T47D (cell line): ENCODE results near the gene DES.
A peak's percentile ranks its signal among the peaks of the same experiment; 100 is the strongest.
"Not testable (repeated sequence)": the region's sequence is repeated elsewhere in the genome, so short reads cannot be mapped to it uniquely, and the experiment has no call there.

Experiments used
- DNase-seq, 2 experiments: peaks; one replicate each; pipeline versions ENCODE4 v3.0.0 to v3.0.0-alpha.2; 2011 to 2012; ENCODE audit warnings: low read depth in 1 of 2, low spot score in 1 of 2
- JUND ChIP-seq: IDR thresholded peaks from 2 replicates; pipeline ENCODE4 v1.6.1; 2012; ENCODE audit warnings: low read depth
- in situ Hi-C: cut with HindIII; loops from 2 replicates; pipeline ENCODE4 v1.10.0; 2016; ENCODE audit warnings: low sequenced_read_pairs, low pct_unique_long_range_greater_than_20kb

The DES gene

DNA sequence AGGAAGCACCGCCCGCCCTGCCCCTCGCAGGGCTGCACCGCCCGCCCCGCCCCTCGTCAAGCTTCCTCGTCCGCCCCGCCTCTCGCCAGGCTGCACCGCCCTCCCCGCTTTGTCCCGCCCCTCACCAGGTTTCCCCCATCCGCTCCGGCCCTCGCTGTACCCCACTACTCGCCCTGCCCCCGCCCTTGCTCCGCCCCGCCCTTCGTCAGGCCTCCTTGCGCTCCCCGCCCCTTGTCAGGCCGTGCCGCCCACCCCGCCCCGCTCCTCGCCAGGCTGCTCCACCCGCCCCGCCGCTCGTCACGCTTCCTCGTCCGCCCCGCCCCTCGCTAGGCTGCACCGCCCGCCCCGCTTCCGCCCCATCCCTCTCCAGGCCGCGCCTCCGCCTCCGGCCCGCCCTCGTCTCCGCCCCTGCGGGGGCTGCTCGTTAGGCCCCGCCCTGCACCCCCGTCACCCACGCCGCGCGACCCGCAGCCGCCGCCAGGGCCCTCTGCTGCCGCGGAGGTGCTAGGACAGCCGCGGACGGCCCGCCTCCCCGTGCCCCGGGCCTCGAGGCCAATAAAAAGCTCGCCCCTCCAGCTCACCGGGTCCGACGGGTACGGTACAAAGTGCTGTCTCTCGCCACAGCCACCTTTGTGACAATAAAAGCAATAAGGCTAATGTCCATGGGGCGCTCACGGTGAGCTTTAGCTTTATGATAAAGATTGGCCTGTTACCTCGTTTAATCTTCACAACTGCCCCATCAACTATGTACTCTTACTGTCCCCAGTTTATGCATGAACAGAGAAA lies 29.9 kb upstream of the DES start:
- DNase-seq, result peak; percentile 66 to 96
- in situ Hi-C loops, result no loop called here
- no peak for TF ChIP-seq JUND

DNA sequence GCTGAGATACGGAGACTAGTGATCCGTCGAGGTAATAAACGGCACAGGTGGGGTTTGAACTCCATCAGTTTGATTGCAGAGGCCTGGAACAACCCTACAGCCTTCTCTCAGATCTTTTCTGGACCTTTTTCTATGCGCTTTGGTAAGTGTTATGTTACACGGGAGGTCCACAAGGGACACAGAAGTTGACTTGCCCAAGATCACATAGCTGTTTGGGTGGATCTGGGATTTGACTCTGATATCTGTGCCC lies 29.3 kb upstream of the DES start:
- in situ Hi-C loops, result no loop called here
- DNase-seq, result no peak
- no peak for TF ChIP-seq JUND

DNA sequence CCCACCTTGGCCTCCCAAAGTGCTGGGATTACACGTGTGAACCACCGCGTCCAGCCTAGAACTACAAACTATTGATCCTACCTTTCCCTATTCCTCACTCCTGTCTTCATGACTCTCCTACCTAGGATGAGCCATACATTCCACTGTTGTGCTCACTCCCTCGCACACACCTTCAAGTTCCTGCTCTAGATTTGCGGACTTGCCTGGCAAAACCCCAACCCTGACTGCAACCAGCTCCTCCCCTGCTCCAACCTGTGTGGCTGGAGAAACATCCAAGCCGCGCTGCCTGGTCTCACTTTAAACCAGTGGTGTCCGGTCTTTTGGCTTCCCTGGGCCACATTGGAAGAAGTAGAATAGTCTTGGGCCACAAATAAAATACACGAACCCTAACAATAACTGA lies 25.4 kb upstream of the DES start:
- TF ChIP-seq JUND, result no peak
- no peak for DNase-seq
- in situ Hi-C loops, result no loop called here

DNA sequence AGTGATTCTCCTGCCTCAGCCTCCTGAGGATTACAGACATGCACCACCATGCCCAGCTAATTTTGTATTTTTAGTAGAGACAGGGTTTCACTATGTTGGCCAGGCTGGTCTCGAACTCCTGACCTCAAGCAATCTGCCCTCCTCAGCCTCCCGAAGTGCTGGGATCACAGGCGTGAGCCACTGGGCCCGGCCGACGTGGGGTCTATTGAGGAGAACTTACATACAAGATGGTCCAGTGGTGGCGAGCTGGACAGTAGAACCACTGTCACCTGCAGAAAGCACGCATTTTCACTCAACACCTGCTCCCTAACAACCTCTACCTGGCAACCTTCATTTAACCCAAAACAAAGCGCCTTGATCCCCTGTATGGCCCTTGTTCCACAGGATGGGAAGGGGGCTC lies 23.1 kb upstream of the DES start:
- in situ Hi-C loops, DNase-seq: not testable (repeated sequence)

DNA sequence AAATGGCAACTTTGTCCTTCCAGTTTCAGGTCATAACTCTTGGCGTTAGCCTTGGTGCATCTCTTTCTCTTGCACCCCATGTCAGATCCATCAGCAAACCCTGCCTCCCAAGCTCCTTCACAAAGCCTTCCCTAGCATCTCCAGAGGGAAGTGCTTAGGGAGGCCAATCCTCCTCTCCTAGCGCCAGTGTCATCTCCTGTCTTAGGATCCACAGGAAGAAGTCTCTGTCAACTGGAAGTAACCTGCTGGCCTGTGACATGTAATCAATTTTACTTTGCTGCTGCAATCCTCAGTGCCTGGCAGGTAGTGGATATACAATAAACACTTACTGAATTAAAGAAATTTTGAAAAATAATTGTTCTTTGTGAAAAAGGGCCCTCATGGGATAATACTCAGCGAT lies 22.6 kb upstream of the DES start:
- no peak for DNase-seq
- no peak for TF ChIP-seq JUND
- in situ Hi-C loops, result no loop called here

DNA sequence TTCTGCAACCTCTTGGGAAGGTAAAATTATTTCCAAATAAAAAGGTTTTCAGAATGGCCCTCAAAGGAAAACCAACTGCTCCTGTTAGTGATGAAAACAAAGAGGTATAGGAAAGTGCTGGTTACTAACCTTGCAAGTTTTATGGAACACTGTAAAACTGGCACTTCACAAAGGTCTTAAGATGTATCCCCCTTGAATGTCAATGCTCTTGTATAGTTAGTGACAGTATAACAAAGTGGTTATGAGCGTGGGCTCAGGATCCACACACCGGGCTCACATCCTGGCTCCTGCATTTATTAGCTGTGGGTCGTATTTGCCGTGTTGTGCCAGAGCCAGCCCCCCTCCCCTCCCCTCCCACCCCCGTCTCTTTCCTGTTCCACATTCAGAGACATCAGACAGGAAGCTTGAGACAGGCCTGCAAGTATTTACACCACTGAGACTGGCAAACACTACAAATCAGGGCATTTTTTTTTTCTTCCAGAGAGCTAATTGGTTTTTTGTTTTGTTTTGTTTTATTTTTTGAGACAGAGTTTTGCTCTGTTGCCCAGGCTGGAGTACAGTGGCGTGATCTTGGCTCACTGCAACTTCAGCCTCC lies 21.2 kb upstream of the DES start:
- DNase-seq, result no peak
- in situ Hi-C loops, result no loop called here
- TF ChIP-seq JUND, result no peak

DNA sequence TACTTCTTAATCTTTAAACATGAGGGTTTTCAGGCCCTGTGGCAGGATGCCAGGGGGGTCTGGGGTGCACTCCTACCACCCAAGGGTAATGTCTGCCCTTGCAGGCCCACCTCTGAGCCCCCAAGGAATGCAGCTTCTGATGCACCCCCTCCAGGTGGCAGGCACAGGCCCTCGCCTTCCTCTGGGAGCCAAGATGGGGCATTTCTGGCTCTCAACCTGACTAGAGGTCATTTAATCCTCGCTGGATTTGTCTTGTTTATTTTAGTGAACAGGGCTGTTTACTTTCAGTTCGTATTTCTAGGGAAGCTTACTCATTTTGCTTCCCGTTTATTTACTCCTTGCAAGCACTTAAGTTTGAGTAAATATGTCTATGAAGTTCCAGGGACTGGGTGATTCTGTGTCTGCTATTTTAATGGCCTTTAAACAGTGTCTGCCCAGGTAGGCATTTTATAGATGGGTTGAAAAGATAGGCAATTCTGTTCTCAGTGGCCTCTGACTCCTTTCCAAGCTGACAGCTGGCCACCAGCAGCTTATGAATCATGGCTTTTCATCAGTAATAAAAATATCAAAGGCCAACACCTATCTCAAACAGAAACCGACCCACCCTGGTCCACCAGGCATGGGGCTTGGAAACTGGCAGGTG lies 19.3 kb upstream of the DES start:
- DNase-seq, result peak; percentile 32 to 92
- in situ Hi-C loops, result no loop called here
- TF ChIP-seq JUND, result peak; percentile 55; the same call in 1 of the 2 replicates

DNA sequence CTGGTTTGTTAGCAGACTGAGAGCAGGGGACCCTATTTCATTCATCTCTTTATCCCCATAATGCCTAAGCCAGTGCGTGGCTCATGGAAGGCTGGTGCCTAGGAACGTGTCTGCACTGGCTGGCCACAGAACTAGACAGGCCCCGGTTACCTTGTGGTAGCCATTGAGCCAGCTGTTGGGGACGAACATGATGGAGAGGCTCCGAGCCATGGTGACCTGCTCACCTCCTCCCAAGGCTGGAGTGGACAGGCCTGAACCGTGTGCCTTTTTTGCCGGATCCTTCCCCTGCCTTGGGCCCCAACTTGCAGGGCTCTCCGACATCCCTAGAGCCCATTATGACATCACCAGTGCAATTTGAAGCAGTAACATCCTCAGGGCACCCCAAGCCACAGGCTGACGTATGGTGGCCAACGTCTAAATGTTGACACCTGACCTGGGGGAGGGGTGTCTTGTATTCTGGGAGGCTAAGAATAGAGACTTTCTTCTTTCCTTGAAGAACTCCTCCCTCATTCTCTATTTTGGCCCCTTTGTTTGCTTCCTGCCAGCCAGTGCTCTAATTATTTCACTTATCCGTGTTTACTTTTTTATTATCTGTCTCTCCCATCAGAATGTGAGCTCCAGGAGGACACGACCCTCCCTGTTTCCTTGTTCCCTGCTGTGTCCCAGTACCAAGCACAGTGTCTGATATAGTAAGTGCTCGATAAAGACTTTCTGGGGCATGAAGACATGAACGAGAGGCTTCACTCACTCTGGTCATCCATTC lies 18.3 kb upstream of the DES start:
- DNase-seq, result peak in 1 of 2 experiments; percentile 81
- in situ Hi-C loops, result no loop called here
- TF ChIP-seq JUND, result no peak

DNA sequence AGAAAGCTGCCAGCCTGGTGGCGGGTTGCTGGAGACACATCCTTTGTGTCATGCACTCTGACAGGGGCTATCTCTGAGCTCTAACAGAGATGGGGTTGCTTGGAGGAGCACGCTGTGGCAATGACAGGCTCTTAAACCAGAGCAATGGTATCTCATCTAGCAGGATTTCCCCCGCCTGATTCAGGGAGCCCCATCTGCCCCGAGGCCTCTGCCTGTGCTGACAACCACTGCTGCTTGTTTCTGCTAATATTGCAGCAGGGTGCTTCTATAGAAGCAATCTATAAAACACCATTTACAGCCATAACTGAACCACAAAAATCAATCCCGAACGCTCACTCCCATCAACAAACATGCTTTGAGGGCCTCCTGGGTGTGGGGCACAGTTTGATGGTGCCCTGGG lies 17.6 kb upstream of the DES start:
- DNase-seq, result no peak
- in situ Hi-C loops, result no loop called here
- no peak for TF ChIP-seq JUND

DNA sequence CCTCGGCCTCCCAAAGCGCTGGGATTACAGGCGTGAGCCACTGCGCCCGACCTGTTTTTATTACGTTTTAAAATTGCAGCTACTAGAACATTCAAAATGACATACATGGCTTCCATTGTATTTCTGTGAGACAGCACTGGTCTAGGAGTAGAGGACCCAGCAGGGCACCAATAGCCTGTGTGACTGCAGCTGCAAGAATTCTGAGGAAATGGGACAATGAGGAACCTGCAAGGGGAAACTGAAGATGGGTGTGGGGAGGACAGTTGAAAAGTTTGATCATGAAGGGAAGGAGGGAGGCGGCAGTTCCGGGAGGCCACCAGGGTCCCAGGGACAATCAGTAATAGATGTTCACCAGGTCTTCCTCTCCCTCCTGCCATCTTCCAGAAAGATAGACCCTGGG lies 16.6 kb upstream of the DES start:
- DNase-seq, result no peak
- in situ Hi-C loops, result no loop called here
- TF ChIP-seq JUND, result no peak

DNA sequence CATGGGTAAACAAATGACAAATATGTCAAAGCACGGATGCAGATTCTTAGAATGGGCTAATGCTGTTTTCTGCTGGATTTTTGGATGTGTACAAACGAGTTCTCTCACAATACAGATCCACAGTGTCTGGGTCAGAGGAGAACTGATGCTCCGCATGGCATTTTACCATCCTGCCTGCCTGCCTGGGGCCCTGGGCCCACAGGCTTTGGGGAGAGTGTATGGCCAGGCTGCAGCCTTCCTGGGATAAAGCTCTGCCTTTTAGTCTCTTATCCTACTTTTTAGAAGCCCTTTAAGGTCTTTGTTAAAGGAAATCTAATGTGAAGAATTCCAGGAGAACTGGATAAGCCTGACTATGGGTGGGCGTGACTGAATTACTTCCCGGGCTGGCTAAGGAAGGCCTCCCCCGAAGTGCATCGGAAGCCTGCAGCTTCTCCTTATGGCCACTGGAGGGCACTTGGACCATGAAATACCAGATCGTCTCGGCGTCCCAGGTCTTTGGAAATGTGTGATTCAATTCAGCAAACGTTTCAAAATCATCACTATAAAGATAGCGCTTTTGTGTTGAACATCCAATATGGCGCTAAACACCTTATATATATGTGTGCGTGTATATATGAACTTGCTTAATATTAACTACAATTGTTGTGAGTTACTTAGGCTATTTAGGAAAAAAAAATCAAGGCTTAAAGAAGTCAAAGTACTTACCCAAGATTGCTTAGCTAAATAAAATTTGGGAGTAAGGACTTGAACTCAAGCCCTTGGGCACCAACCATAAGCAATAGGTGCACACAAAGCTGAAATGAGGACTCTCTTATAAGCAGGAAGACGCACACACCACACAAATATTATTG lies 15.3 kb upstream of the DES start:
- in situ Hi-C loops, result no loop called here
- peak; percentile 41 to 75 for DNase-seq
- TF ChIP-seq JUND, result no peak

DNA sequence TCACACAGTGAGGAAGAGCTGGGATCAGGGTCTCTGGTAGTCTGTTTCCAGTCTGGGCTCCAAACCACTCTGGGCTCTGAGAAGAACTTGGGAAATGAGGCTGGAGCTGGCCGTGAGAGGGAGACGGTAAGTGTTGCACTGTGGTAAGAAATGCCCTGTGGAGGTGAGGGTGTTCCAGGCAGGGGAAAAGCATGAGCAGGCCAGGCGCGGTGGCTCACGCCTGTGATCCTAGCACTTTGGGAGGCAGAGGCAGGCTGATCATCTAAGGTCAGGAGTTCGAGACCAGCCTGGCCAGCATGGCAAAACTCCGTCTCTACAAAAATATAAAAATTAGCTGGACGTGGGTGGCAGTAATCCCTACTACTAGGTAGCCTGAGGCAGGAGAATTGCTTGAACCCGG lies 14.3 kb upstream of the DES start:
- in situ Hi-C loops, result no loop called here
- DNase-seq, result no peak
- no peak for TF ChIP-seq JUND
